Osteocyte (in vitro differentiated cells): Measurements from ENCODE around the gene LRRC63. TPM values are rescaled to one million over a fixed set of nuclear protein-coding genes. Genes with fewer than 3 reads are reported as not detected.

Experiments used
- DNase-seq: peaks from one replicate; pipeline ENCODE4 v3.0.0; 2021; ENCODE audit warnings: mixed read lengths; ENCODE audit not compliant: unreplicated experiment; ENCODE audit errors: extremely low spot score
- H3K27ac Mint-ChIP-seq: one replicate; pipeline ENCODE4 v1.8.0; 2021; ENCODE audit warnings: mild to moderate bottlenecking, mixed read lengths; ENCODE audit not compliant: unreplicated experiment
- H3K27me3 Mint-ChIP-seq: one replicate; pipeline ENCODE4 v1.8.0; 2021; ENCODE audit warnings: mixed read lengths; ENCODE audit not compliant: unreplicated experiment
- H3K36me3 Mint-ChIP-seq: one replicate; pipeline ENCODE4 v1.8.0; 2021; ENCODE audit warnings: mixed read lengths; ENCODE audit not compliant: unreplicated experiment
- H3K4me1 Mint-ChIP-seq: one replicate; pipeline ENCODE4 v1.8.0; 2021; ENCODE audit warnings: mixed read lengths; ENCODE audit not compliant: unreplicated experiment
- H3K4me3 Mint-ChIP-seq: one replicate; pipeline ENCODE4 v1.8.0; 2021; ENCODE audit warnings: mild to moderate bottlenecking, moderate library complexity, mixed read lengths; ENCODE audit not compliant: unreplicated experiment
- H3K9me3 Mint-ChIP-seq: one replicate; pipeline ENCODE4 v1.8.0; 2021; ENCODE audit warnings: mixed read lengths; ENCODE audit not compliant: unreplicated experiment
- total RNA-seq: library from RNA; stranded (reverse); gene quantifications from 2 replicates; pipeline ENCODE4 v1.2.1, GENCODE V29; 2021
- TF ChIP-seq, protein P1 (sequence below): fragments of 200-600 bp; sonication (generic); IDR thresholded peaks from 2 replicates; pipeline ENCODE4 v1.5.0; 2021; ENCODE audit warnings: antibody characterized with exemption, mild to moderate bottlenecking, moderate library complexity

Gene LRRC63
- total RNA-seq, 1 donor from 2014 or later = not detected

DNA sequence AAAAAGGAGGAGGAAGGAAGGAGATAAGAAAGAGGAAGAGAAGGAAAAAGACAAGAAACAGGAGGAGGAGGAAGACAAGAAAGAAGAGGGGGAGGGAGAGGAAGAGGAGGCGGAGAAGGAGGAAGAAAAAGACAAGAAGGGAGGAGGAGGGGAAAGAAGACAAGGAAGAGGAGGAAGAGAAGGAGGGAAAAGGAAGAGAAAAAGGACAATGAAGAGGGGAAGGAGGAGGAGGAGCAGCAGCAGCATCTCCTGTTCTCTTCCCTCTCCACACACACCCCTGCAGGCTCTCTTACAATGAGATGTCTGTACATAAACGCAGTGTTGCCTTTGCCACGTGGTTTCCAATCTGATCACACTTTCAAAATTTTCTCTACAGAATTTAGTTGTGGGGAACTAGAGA is 108.7 kb downstream of the LRRC63 start:
- Mint-ChIP-seq H3K36me3 (no peaks in the 10 kb centered on the region), H3K4me1 (peaks cover 3% of the 10 kb centered on the region), H3K4me3 (no peak overlapping the region), H3K9me3 (no peaks in the 10 kb centered on the region), H3K27ac (no peak overlapping the region), H3K27me3 (peaks cover 15% of the 10 kb centered on the region)
- DNase-seq = no peak
- TF ChIP-seq, protein P1, sequence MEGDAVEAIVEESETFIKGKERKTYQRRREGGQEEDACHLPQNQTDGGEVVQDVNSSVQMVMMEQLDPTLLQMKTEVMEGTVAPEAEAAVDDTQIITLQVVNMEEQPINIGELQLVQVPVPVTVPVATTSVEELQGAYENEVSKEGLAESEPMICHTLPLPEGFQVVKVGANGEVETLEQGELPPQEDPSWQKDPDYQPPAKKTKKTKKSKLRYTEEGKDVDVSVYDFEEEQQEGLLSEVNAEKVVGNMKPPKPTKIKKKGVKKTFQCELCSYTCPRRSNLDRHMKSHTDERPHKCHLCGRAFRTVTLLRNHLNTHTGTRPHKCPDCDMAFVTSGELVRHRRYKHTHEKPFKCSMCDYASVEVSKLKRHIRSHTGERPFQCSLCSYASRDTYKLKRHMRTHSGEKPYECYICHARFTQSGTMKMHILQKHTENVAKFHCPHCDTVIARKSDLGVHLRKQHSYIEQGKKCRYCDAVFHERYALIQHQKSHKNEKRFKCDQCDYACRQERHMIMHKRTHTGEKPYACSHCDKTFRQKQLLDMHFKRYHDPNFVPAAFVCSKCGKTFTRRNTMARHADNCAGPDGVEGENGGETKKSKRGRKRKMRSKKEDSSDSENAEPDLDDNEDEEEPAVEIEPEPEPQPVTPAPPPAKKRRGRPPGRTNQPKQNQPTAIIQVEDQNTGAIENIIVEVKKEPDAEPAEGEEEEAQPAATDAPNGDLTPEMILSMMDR = no peak

DNA sequence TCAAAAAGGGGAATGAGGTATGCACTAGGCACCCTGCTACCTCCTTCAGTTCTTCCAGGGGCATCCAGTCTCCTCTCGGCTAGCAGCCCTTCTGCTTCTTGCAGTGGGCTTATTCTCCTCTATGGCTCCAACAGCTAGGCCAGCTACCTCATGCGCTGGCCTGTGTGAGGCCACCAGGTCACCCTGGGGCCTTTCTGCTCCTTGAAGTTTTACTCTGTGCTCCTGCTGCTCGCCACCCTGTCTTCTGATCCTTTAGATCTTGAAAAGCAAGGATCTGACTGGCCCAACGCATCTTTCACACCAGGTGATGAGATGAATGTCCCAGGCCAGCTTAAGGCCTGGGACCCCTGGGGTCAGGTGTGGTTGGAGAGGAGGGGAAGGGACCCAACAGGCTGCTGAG is 109.1 kb downstream of the LRRC63 start:
- no peak for DNase-seq
- H3K36me3 Mint-ChIP-seq = no peaks in the 10 kb centered on the region
- H3K27ac Mint-ChIP-seq = no peak overlapping the region
- peaks cover 3% of the 10 kb centered on the region for H3K4me1 Mint-ChIP-seq
- no peaks in the 10 kb centered on the region for H3K9me3 Mint-ChIP-seq
- peaks cover 15% of the 10 kb centered on the region for H3K27me3 Mint-ChIP-seq
- no peak overlapping the region for H3K4me3 Mint-ChIP-seq
- TF ChIP-seq, protein P1 = no peak

DNA sequence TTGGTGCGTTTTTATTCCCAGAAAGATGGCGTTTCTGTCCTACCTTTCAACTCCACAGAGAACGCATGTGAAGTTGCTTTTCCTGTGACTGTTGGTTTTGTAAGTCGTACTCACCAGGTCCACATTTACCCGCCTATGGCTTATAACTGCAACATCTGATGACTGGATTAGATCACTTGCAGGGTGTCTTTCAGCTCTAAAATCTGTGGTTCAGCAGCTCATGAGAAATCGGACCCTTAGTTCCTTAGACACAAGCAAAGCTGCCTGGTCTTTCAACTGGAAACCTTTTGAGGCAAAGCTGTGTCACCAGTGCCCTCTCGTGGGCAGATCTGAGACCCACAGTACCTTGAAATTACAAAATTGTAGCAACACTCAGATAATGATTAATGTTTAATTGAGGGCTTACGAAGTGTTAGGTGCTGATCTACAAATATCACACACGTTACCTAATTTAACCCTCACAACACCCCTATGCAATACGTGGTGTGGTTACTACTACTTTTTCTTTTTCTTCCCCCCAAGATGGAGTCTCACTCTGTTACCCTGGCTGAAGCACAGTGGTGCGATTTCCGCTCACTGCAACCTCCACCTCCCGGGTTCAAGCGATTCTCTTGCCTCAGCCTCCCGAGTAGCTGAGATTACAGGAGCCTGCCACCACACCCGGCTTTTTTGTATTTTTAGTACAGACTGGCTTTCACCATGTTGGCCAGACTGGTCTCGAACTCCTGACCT is 109.9 kb downstream of the LRRC63 start:
- peaks cover 3% of the 10 kb centered on the region for H3K4me1 Mint-ChIP-seq
- no peaks in the 10 kb centered on the region for H3K36me3 Mint-ChIP-seq
- no peak for DNase-seq
- TF ChIP-seq, protein P1 = peak; percentile 88
- H3K27me3 Mint-ChIP-seq = peaks cover 15% of the 10 kb centered on the region
- no peak overlapping the region for H3K4me3 Mint-ChIP-seq
- no peak overlapping the region for H3K27ac Mint-ChIP-seq
- H3K9me3 Mint-ChIP-seq = no peaks in the 10 kb centered on the region

DNA sequence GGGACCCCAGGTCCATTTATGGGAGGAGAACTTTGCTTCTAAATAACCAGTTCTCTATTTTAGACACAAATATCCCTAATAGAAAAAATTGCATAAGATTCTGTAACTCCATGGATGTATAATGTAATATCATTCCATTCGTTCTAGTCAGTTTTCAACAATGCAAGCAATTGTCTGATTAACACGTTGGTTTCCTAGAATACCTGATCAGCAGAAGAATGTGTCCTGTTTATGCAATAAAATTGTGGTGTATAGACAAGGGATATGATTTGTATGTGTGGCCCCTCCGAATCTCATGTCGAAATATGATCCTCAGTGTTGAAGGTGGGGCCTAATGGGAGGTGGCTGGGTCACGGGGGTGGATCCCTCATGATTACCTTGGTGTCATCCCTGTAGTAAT is 113.2 kb downstream of the LRRC63 start:
- DNase-seq = no peak
- H3K4me3 Mint-ChIP-seq = no peak overlapping the region
- H3K27ac Mint-ChIP-seq = no peak overlapping the region
- peaks cover 3% of the 10 kb centered on the region for H3K4me1 Mint-ChIP-seq
- H3K9me3 Mint-ChIP-seq = no peaks in the 10 kb centered on the region
- H3K27me3 Mint-ChIP-seq = peaks cover 8% of the 10 kb centered on the region
- TF ChIP-seq, protein P1 = no peak
- H3K36me3 Mint-ChIP-seq = no peaks in the 10 kb centered on the region

Other genes with a start within 250 kb of the LRRC63 start
- gene ZC3H13, start 159.2 kb upstream of the LRRC63 start, total RNA-seq = 39.3 and 44.3 TPM in 2 replicates
- gene CPB2, start 106.9 kb upstream of the LRRC63 start, total RNA-seq = not detected in 2 replicates
- 0.08 TPM in 1 of 2 replicates, not detected in the other for gene LCP1, start 29.8 kb upstream of the LRRC63 start, total RNA-seq
- 0.78 and 0.97 TPM in 2 replicates for gene RUBCNL, start 175.3 kb downstream of the LRRC63 start, total RNA-seq